ENCODE data around the gene HAGHL.
"Not testable (repeated sequence)": the region's sequence is repeated elsewhere in the genome, so short reads cannot be mapped to it uniquely, and the experiment has no call there.

Gene HAGHL

DNA sequence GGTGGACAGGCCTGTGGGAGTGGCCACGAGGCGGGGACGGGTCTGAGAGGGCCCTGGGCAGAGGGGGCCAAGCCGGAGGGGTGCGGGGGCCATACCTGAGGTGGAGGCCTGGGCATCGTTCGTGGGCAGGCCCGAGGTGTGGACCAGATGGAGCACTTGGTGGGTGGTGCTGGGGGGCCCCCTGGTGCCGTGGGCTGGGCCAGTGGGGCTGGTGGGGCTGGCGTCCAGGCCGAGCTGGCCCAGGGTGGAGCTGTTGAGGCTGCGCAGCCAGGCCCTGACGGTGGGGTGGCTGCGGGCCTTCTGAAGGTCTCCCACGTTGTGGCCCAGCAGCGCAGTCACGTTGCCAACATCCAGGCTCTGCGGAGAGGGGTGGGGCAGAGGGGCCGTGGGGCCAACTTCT is 43.0 kb downstream of the HAGHL start:
- Histone ChIP-seq H3K27ac (no peak overlapping the region), H3K4me3 (ENCODE audit: low read depth, low read length) (no peak overlapping the region), H3K27me3 (replicated peaks) (no peaks in the 10 kb centered on the region), H3K36me3 (replicated peaks) (no peaks in the 10 kb centered on the region)
- TF ChIP-seq, protein P1, sequence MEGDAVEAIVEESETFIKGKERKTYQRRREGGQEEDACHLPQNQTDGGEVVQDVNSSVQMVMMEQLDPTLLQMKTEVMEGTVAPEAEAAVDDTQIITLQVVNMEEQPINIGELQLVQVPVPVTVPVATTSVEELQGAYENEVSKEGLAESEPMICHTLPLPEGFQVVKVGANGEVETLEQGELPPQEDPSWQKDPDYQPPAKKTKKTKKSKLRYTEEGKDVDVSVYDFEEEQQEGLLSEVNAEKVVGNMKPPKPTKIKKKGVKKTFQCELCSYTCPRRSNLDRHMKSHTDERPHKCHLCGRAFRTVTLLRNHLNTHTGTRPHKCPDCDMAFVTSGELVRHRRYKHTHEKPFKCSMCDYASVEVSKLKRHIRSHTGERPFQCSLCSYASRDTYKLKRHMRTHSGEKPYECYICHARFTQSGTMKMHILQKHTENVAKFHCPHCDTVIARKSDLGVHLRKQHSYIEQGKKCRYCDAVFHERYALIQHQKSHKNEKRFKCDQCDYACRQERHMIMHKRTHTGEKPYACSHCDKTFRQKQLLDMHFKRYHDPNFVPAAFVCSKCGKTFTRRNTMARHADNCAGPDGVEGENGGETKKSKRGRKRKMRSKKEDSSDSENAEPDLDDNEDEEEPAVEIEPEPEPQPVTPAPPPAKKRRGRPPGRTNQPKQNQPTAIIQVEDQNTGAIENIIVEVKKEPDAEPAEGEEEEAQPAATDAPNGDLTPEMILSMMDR (IDR thresholded peaks at IDR 0.05; ENCODE audit: low read depth, low read length, missing control alignments), result no peak
- DNase-seq, result no peak
- in situ Hi-C loops (cut with HindIII; ENCODE audit: low pct_ligation_motif_present, low sequenced_read_pairs), result no loop called here

DNA sequence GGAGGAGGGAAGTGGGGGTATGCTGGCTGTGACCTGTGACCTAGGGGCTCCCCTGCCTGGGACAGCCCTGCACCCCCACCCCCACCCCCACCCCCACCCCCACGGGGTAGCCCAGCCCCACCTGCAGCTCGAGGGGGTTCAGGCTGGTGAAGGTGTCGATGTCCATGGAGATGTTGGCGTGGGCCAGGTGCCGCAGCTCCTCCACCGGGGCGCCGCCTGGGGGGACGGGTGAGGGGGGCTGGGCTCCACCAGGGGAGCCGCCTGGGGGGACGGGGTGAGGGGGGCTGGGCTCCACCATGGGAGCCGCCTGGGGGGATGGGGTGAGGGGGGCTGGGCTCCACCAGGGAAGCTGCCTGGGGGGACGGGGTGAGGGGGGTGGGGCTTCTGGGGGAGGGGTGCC is 43.5 kb downstream of the HAGHL start:
- H3K4me3 ChIP-seq (ENCODE audit: low read depth, low read length), result no peak overlapping the region
- no peaks in the 10 kb centered on the region for H3K36me3 ChIP-seq (replicated peaks)
- in situ Hi-C loops (cut with HindIII; ENCODE audit: low pct_ligation_motif_present, low sequenced_read_pairs), result no loop called here
- TF ChIP-seq, protein P1 (IDR thresholded peaks at IDR 0.05; ENCODE audit: low read depth, low read length, missing control alignments), result no peak
- DNase-seq, result no peak
- H3K27me3 ChIP-seq (replicated peaks), result no peaks in the 10 kb centered on the region
- no peak overlapping the region for H3K27ac ChIP-seq

DNA sequence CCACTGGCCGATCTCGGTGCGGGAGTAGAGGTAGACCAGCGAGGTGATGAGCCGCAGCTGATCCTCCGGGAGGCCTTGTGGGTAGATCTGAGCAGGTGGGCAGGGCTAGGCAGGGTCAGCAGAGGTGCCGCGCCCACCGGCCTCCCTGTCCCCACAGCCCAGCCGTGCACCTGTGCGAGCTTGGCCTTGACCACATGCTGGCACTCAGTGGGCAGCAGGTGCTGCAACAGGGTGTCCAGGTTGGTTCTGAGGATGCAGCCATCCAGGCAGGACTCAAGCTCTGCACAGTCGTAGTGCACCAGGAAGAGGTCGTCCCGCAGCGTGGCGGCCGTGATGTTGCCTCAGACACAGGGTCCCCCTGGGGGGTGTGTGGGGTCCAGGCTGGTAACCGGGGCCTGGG is 46.1 kb downstream of the HAGHL start:
- no peaks in the 10 kb centered on the region for H3K27me3 ChIP-seq (replicated peaks)
- TF ChIP-seq, protein P1 (IDR thresholded peaks at IDR 0.05; ENCODE audit: low read depth, low read length, missing control alignments), result no peak
- H3K27ac ChIP-seq, result no peak overlapping the region

DNA sequence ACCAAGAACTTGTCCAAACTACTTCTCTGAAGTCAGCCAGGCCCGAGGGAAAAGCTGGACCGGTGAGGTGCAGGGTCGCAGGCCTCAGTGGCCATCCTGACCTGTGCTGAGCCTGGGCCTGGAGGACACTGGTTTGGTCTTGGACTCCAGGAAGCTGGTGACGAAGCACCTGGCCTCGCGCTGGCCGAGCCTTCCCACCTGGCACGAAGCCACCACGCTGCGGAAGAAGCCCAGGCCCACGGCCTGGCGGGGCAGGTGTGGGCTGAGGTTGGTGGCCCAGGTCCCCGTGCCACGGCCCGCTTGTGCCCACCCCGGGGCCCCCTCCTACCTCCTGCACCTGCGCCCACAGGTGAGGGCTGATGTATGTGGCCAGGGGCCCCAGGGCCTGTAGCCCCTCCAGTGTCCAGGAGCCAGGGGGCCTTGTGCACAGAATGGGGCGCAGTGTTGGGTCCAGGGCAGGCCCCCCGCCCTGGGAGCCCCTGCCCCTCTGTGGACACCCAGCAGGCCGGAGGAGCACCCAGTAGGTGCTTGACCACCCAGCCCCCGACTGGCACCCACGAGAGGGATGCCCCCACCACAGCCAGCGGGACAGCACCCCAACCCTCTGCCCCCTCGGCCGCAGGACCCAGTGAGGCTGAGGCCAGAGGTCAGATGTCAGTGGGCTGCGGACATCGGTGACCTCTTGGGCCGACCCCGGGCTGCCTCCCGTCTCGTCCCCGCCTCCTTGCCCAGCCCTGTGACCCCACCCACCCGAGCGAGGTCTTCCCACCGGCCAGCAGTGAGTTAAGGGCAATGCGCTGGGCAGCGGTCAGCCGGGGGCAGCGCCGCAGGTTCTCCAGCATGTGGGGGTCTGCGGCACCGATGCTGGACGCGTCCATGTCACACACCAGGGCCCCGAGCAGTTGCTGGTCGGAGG is 47.4 kb downstream of the HAGHL start:
- H3K27me3 ChIP-seq (replicated peaks), result no peaks in the 10 kb centered on the region
- no peak overlapping the region for H3K4me3 ChIP-seq (ENCODE audit: low read depth, low read length)
- in situ Hi-C loops (cut with HindIII; ENCODE audit: low pct_ligation_motif_present, low sequenced_read_pairs), result no loop called here
- H3K27ac ChIP-seq, result no peak overlapping the region
- H3K36me3 ChIP-seq (replicated peaks), result no peaks in the 10 kb centered on the region
- DNase-seq, result no peak
- TF ChIP-seq, protein P1 (IDR thresholded peaks at IDR 0.05; ENCODE audit: low read depth, low read length, missing control alignments), result no peak

More for the DNA sequence above, 46.1 kb downstream of the HAGHL start:
- Histone ChIP-seq H3K36me3 (replicated peaks) (no peaks in the 10 kb centered on the region), H3K4me3 (ENCODE audit: low read depth, low read length) (no peak overlapping the region)
- DNase-seq, result no peak
- in situ Hi-C loops (cut with HindIII; ENCODE audit: low pct_ligation_motif_present, low sequenced_read_pairs), result no loop called here

DNA sequence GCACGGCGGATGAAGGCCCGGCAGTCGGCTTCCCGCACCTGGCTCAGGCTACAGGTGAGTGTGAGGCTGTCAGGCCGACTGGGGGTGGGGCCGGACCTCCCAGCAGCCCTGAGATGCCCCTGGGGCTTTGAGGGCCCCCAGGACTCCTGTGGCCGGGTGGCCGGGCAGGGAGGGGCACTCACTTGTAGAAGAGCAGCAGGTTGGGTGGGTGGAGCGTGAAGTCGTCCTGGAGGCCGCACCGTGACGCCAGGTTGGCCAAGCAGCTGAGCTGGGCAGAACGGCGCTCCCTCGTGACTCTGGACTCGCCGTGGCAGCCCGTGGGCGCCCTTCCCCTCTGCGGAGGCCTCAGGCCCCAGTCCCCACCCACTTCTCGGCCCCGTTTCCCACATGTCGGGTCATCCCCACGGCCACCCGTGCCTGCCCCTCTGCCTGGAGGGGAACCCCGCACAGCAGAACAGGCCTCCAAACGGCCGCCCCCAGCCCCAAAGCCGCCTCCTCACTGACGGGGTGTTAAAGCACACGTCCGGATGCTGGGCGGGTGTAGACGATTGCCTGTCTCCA is 48.4 kb downstream of the HAGHL start:
- no peaks in the 10 kb centered on the region for H3K27me3 ChIP-seq (replicated peaks)
- TF ChIP-seq, protein P1 (IDR thresholded peaks at IDR 0.05; ENCODE audit: low read depth, low read length, missing control alignments), result no peak
- H3K36me3 ChIP-seq (replicated peaks), result no peaks in the 10 kb centered on the region
- in situ Hi-C loops (cut with HindIII; ENCODE audit: low pct_ligation_motif_present, low sequenced_read_pairs), result no loop called here
- H3K4me3 ChIP-seq (ENCODE audit: low read depth, low read length), result no peak overlapping the region
- DNase-seq, result no peak
- H3K27ac ChIP-seq, result no peak overlapping the region

DNA sequence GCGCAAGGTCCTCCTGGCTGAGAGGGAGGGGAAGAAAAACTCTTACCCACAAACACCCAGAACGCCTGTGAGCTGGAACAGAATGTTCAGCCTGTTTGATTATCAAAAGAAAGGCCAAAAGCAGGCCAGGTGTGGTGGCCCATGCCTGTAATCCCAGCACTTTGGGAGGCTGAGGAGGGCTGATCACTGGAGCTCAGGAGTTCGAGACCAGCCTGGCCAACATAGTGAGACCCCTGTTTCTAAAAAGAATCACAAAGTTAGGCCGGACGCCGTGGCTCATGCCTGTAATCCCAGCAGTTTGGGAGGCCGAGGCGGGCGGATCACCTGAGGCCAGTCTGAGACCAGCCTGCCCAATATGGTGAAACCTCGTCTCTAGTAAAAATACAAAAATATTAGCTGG is 49.4 kb downstream of the HAGHL start:
- H3K27ac ChIP-seq; H3K27me3 ChIP-seq (replicated peaks); H3K4me3 ChIP-seq (ENCODE audit: low read depth, low read length); DNase-seq; H3K36me3 ChIP-seq (replicated peaks); in situ Hi-C loops (cut with HindIII; ENCODE audit: low pct_ligation_motif_present, low sequenced_read_pairs): not testable (repeated sequence)

All from brain microvascular endothelial cell (primary cell).